CD4-positive, alpha-beta memory T cell (primary cell): Measurements from ENCODE around the gene SMARCAL1. TPM values are rescaled to one million over a fixed set of nuclear protein-coding genes. Genes with fewer than 3 reads are reported as not detected.
A peak's percentile ranks its signal among the peaks of the same experiment; 100 is the strongest.

Source experiments
- CTCF ChIA-PET: fragments of 350-600 bp; sonication (Branson Sonifier 250); formaldehyde crosslinking; loops from one replicate; lab custom pipeline; 2021; ENCODE audit warnings: inconsistent platforms; ENCODE audit not compliant: partially characterized antibody; lab: Charles Lee
- POLR2A ChIA-PET: fragments of 350-600 bp; sonication (Branson Sonifier 250); formaldehyde crosslinking; loops from one replicate; lab custom pipeline; 2021; ENCODE audit not compliant: partially characterized antibody; lab: Charles Lee
- DNase-seq, 5 donors: peaks; one replicate each; pipeline versions ENCODE4 v3.0.0 to v3.0.0-alpha.2; 2020 to 2022; ENCODE audit warnings: mixed read lengths in 1 of 5
- H3K27ac ChIP-seq: one replicate; pipeline ENCODE4 v1.7.0; 2013; ENCODE audit warnings: low read depth, low read length
- H3K27me3 ChIP-seq: 2 replicates; pipeline ENCODE4 v1.7.0; 2013; ENCODE audit warnings: mild to moderate bottlenecking, low read length, moderate library complexity; ENCODE audit not compliant: insufficient read depth
- H3K36me3 ChIP-seq: 2 replicates; pipeline ENCODE4 v1.7.0; 2013; ENCODE audit warnings: mild to moderate bottlenecking, low read length, moderate library complexity; ENCODE audit not compliant: insufficient read depth
- H3K4me1 ChIP-seq: 2 replicates; pipeline ENCODE4 v1.7.0; 2013; ENCODE audit warnings: mild to moderate bottlenecking, low read length, moderate library complexity; ENCODE audit not compliant: insufficient read depth
- H3K4me3 ChIP-seq, 2 donors: one replicate each; pipeline ENCODE4 v1.7.0; 2013; ENCODE audit warnings: low read length in 2 of 2, mild to moderate bottlenecking in 1 of 2
- H3K9me3 ChIP-seq, 2 donors: one replicate each; pipeline ENCODE4 v1.7.0; 2013; ENCODE audit warnings: low read length in 2 of 2, control low read depth in 1 of 2; ENCODE audit not compliant: control insufficient read depth in 1 of 2
- H3K27ac Mint-ChIP-seq, 7 donors: one replicate each; pipeline ENCODE4 v1.8.0; 2020 to 2021; ENCODE audit warnings: mixed read lengths in 7 of 7, mild to moderate bottlenecking in 6 of 7, inconsistent platforms in 3 of 7, moderate library complexity in 3 of 7
- H3K27me3 Mint-ChIP-seq, 2 donors: one replicate each; pipeline ENCODE4 v1.8.0; 2020 to 2021; ENCODE audit warnings: mixed read lengths in 2 of 2
- H3K36me3 Mint-ChIP-seq, 2 donors: one replicate each; pipeline ENCODE4 v1.8.0; 2020 to 2021; ENCODE audit warnings: mixed read lengths in 2 of 2, inconsistent platforms in 1 of 2, mild to moderate bottlenecking in 1 of 2
- H3K4me1 Mint-ChIP-seq, 4 donors: one replicate each; pipeline ENCODE4 v1.8.0; 2020 to 2021; ENCODE audit warnings: mixed read lengths in 4 of 4, mild to moderate bottlenecking in 1 of 4
- H3K4me3 Mint-ChIP-seq, 8 donors: one replicate each; pipeline ENCODE4 v1.8.0; 2020 to 2021; ENCODE audit warnings: mixed read lengths in 8 of 8, mild to moderate bottlenecking in 7 of 8, moderate library complexity in 6 of 8, inconsistent platforms in 3 of 8
- H3K9me3 Mint-ChIP-seq, 8 donors: one replicate each; pipeline ENCODE4 v1.8.0; 2020 to 2021; ENCODE audit warnings: mixed read lengths in 8 of 8, mild to moderate bottlenecking in 5 of 8, inconsistent platforms in 3 of 8, moderate library complexity in 1 of 8
- intact Hi-C: fragments of 100-400 bp; cut with micrococcal nuclease; formaldehyde crosslinking; loops from one replicate; pipeline ENCODE4 v1.15.1; 2023
- polyA plus RNA-seq, 2 donors: library from polyadenylated mRNA; unstranded; fragments of 300-500 nt; fragmentation: Illumina TruSeq; gene quantifications; one replicate each; pipeline ENCODE4 v1.2.3, GENCODE V29; 2021
- total RNA-seq, 2 experiments: library from RNA; stranded (reverse); gene quantifications; one replicate each; pipeline ENCODE4 v1.2.3, GENCODE V29; 2021

The SMARCAL1 gene
- total and polyA plus RNA-seq, 4 experiments from 2014 or later: 16.3 to 26.3 (median 24.1) TPM

DNA sequence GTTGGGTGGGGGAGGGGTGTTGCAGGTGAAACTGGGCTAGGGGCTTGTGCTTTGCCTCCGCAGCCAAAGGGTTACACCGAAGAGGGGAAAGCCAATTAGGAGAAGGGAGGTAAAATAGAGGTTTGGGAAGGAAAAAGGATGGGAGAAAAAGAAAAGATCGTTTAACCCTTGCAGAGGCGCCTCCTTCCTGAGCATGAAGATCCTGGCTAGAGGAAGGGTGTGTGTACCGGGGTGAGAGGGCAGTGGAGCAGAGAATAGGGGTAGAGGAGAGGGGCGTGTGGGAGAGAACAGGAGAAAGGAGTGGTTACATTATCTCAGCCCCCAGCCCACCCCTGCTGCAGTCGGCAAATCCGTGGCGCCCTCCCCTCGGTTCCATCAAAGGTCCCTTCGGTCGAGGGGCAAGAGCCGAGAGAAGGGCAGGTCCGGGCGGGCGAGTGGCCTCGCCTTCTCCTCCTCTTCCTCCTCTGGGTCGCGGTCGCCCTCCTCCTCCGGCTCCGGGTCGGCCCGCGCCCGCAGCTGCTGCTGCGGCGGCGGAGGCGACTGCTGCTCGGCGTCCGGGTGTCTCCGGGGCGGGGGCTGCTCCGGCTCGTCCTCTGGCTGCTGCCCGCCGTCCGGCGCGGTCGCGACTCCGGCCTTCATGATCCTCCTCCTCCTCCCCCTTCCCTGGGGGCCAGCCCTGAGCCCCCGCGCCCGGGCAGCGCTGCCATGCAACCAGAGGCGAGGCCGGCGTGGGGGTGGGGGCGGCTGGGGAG lies 41.1 kb upstream of the SMARCAL1 start:
- H3K27ac Mint-ChIP-seq: no peak overlapping the region
- CTCF ChIA-PET: no interaction called here
- intact Hi-C loops: no loop called here
- DNase-seq: no peak
- peaks cover 0 to 6% (median 0%) of the 10 kb centered on the region in 8 donors for H3K9me3 Mint-ChIP-seq
- no peak overlapping the region for H3K4me3 ChIP-seq
- peaks cover 9 to 30% (median 15%) of the 10 kb centered on the region in 4 donors for H3K4me1 Mint-ChIP-seq
- peak overlapping the region in 6 of 8 donors; percentile 7 to 77 (median 52) for H3K4me3 Mint-ChIP-seq
- H3K27me3 Mint-ChIP-seq: peaks cover 46 to 53% of the 10 kb centered on the region in 2 donors
- POLR2A ChIA-PET: interaction anchor here (1.2 kb wide), 1 partner anchor 18 kb away, joined by 6 read pairs; no protein-coding TSS in a partner anchor
- no peaks in the 10 kb centered on the region for H3K9me3 ChIP-seq
- no peaks in the 10 kb centered on the region for H3K36me3 ChIP-seq
- peaks cover 17% of the 10 kb centered on the region for H3K4me1 ChIP-seq
- peaks cover 0 to 6% of the 10 kb centered on the region in 2 donors for H3K36me3 Mint-ChIP-seq
- no peak overlapping the region for H3K27ac ChIP-seq
- H3K27me3 ChIP-seq: peaks cover 25% of the 10 kb centered on the region

DNA sequence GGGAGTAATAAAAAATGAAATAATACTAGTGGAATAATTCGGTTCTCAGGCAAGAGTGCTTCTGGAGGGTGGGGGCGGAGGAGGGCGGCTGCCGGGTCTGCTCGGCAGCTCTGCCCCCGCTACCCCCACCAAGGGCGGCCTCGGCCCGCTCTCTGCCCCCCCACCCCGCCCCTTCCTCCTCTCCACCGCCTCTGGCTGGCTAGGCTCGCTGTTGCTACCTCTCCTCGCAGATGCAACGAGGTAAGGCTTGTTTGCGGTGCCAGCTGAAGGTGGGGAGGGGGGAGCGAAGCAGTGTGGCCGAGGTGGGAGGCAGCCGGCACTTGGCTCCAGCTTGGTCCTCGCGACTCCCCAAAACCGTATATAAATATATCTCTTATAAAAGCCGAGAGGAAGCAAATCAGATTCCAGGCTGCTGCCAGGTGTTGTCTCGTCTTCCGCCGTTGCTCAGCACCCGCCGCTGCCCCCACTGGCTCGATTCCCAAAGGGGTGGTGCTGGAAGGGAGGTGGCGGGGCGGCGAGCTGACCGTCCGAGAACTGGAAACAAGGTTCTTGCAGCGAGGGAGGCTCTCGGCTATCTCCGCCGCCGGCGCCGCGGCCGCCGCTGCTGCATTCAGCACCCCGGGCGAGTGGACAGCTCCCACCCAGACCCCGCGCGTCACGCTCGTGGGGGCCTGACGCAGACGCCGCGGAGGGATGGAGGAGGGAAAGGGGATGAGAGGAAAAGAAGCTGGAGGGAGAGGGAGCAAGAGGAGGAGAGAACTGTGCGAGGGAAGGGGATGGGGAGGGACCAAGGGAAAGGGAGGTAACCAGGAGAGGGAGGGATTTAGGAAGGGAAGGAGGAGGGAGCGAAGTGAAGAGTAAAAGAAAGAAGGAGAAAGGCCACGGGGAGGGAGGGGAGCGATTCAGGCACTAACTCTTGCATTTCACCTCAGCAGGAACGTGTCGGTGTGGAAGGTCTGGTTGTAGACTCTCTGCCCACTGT lies 40.3 kb upstream of the SMARCAL1 start, which contains the start of gene MARCHF4:
TSS of gene MARCHF4 (minus strand) at position 763 of the 982 bp plus-strand sequence. CDS start 2,223 bp downstream, outside the sequence.
- H3K4me1 ChIP-seq: peaks cover 17% of the 10 kb centered on the region
- Mint-ChIP-seq H3K4me3 (peak within 1 kb of the TSS; percentile 36 to 72 (median 66)), H3K9me3 (peaks cover 0 to 6% (median 0%) of the 10 kb centered on the region in 8 donors), H3K27me3 (peaks cover 41 to 49% of the 10 kb centered on the region in 2 donors), H3K4me1 (peaks cover 9 to 30% (median 15%) of the 10 kb centered on the region in 4 donors), H3K27ac (peak within 1 kb of the TSS in 1 of 7 donors; percentile 57), H3K36me3 (peaks cover 0 to 6% of the 10 kb centered on the region in 2 donors)
- H3K36me3 ChIP-seq: no peaks in the 10 kb centered on the region
- ChIA-PET CTCF (interaction anchor here (1.0 to 1.7 kb wide), 2 partner anchors 32 to 149 kb away, joined by 6 read pairs; no protein-coding TSS in a partner anchor), POLR2A (interaction anchor here (0.6 to 1.2 kb wide), 2 partner anchors 19 to 40 kb away, joined by 3 to 6 read pairs; no protein-coding TSS in a partner anchor)
- intact Hi-C loops: loop anchor here (2.0 kb wide), 1 partner anchor 41 kb away; the partner anchor contains the start of gene SMARCAL1
- H3K9me3 ChIP-seq: no peaks in the 10 kb centered on the region
- H3K27ac ChIP-seq: no peak within 1 kb of the TSS
- peak; percentile 54 to 68 (median 63) for DNase-seq
- no peak within 1 kb of the TSS for H3K4me3 ChIP-seq
- H3K27me3 ChIP-seq: peaks cover 25% of the 10 kb centered on the region

DNA sequence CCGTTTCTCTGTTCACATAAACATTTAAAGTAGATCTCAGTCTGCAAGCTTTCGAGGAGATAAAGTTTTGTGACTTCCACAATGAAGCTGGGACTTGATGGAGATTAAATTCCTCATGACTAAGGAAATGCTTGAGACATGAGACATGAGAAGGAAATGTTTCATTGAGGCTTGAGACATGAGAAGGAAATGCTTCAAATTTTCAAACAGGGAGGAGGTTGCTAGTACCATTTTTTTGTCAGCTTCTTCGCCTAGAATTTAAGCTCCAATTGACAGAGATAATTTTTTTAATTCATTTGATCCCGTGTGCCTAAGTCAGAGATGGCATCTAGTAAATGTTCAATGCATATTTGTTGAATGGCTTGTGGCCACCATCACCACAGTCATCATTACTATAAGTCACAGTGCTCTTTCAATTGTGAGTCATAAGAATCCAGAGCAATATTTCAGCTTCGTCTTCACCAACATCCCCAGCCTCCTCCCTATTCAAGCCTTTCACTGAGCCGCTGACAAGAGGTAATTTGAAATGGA lies 39.5 kb upstream of the SMARCAL1 start:
- H3K27ac Mint-ChIP-seq: no peak overlapping the region
- Histone ChIP-seq H3K36me3 (no peaks in the 10 kb centered on the region), H3K9me3 (no peaks in the 10 kb centered on the region), H3K4me3 (no peak overlapping the region), H3K27me3 (peaks cover 25% of the 10 kb centered on the region), H3K4me1 (peaks cover 17% of the 10 kb centered on the region), H3K27ac (no peak overlapping the region)
- peak overlapping the region in 4 of 8 donors; percentile 36 to 72 (median 69) for H3K4me3 Mint-ChIP-seq
- intact Hi-C loops: loop anchor here (2.0 kb wide), 1 partner anchor 40 kb away; the partner anchor contains the start of gene SMARCAL1
- H3K4me1 Mint-ChIP-seq: peaks cover 9 to 30% (median 15%) of the 10 kb centered on the region in 4 donors
- peaks cover 0 to 6% of the 10 kb centered on the region in 2 donors for H3K36me3 Mint-ChIP-seq
- ChIA-PET POLR2A (no interaction called here), CTCF (interaction anchor here (1.0 to 1.7 kb wide), 2 partner anchors 31 to 150 kb away, joined by 6 read pairs; no protein-coding TSS in a partner anchor)
- peaks cover 0 to 6% (median under 1%) of the 10 kb centered on the region in 8 donors for H3K9me3 Mint-ChIP-seq
- H3K27me3 Mint-ChIP-seq: peaks cover 40 to 48% of the 10 kb centered on the region in 2 donors
- DNase-seq: no peak

DNA sequence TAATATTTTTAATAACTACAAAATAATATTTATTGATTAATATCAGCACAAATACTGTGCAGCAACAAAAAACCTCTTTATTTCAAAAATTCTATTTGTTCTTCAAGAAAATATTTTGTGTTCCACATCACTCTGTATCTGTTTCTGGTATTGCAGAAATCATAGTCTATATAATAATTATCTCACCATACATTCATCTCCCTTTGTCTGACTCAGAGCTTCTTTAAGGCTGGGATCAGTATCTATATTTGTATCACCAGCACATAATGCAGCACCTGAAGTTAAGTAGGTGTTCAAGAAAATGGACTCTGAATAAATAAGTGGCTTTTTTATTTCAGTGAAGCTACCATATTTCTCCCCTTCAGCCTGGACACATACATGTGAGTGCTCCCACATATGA lies 38.4 kb upstream of the SMARCAL1 start:
- H3K36me3 Mint-ChIP-seq: peaks cover 0 to 6% of the 10 kb centered on the region in 2 donors
- Histone ChIP-seq H3K27me3 (peaks cover 23% of the 10 kb centered on the region), H3K36me3 (no peaks in the 10 kb centered on the region), H3K4me1 (peaks cover 17% of the 10 kb centered on the region), H3K9me3 (no peaks in the 10 kb centered on the region), H3K27ac (no peak overlapping the region), H3K4me3 (no peak overlapping the region)
- H3K27me3 Mint-ChIP-seq: peaks cover 33 to 41% of the 10 kb centered on the region in 2 donors
- POLR2A ChIA-PET: no interaction called here
- peaks cover 9 to 30% (median 15%) of the 10 kb centered on the region in 4 donors for H3K4me1 Mint-ChIP-seq
- no peak for DNase-seq
- H3K4me3 Mint-ChIP-seq: no peak overlapping the region
- CTCF ChIA-PET: interaction anchor here (0.6 kb wide), 1 partner anchor 201 kb away, joined by 4 read pairs; no protein-coding TSS in a partner anchor
- intact Hi-C loops: loop anchor here (2.0 kb wide), 1 partner anchor 39 kb away; the partner anchor contains the start of gene SMARCAL1
- peaks cover 0 to 6% (median 2%) of the 10 kb centered on the region in 8 donors for H3K9me3 Mint-ChIP-seq
- H3K27ac Mint-ChIP-seq: no peak overlapping the region

DNA sequence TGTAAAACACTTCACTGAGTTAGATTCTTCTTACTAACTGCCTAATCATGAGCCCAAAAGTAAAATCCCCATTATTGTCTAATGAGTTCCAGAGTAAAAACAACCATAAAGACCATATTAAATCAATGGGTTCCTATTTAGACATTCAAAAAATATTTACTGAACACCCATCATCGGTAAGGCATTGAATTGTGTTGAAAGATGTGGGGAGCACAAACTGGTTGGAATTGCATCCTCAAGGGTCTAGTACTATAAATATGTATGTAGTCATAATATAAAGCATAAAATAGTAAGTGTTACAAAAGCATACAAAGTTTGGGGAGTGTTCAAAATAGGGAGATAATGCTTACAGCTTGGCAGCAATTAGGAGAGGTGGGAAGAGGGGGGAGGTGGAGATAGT lies 37.0 kb upstream of the SMARCAL1 start:
- no peak overlapping the region for H3K4me3 ChIP-seq
- H3K27me3 ChIP-seq: peaks cover 20% of the 10 kb centered on the region
- ChIA-PET POLR2A (no interaction called here), CTCF (interaction anchor here (0.9 kb wide), 1 partner anchor 153 kb away, joined by 3 read pairs; no protein-coding TSS in a partner anchor)
- H3K4me1 Mint-ChIP-seq: peaks cover 9 to 27% (median 15%) of the 10 kb centered on the region in 4 donors
- H3K36me3 Mint-ChIP-seq: no peaks in the 10 kb centered on the region
- peaks cover 17% of the 10 kb centered on the region for H3K4me1 ChIP-seq
- H3K27ac ChIP-seq: no peak overlapping the region
- H3K27ac Mint-ChIP-seq: no peak overlapping the region
- DNase-seq: no peak
- peaks cover 25 to 31% of the 10 kb centered on the region in 2 donors for H3K27me3 Mint-ChIP-seq
- intact Hi-C loops: no loop called here
- no peaks in the 10 kb centered on the region for H3K36me3 ChIP-seq
- H3K9me3 ChIP-seq: no peaks in the 10 kb centered on the region
- H3K4me3 Mint-ChIP-seq: no peak overlapping the region
- H3K9me3 Mint-ChIP-seq: peaks cover 0 to 5% (median under 1%) of the 10 kb centered on the region in 8 donors

DNA sequence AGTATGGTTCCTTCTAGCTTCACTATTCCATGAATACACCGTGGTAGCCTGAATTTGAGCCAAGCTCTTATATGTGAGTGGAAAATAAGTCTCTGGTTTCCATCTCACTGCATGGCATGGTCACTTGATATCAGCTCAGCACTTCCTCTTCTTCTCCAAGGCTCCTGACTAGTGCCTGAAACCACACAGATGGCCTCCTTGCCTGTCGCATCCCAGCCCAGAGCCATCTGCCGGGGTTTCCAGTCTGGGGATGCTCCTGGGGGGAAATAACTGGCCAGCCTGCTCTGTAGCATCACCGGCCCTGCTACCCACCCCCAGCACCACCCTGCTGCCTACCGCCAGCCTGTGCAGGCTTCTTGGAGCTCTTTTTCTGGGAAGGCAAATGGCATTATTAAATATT lies 32.3 kb upstream of the SMARCAL1 start:
- Histone ChIP-seq H3K4me1 (no peaks in the 10 kb centered on the region), H3K4me3 (no peak overlapping the region), H3K9me3 (no peaks in the 10 kb centered on the region), H3K27me3 (no peaks in the 10 kb centered on the region), H3K36me3 (no peaks in the 10 kb centered on the region), H3K27ac (no peak overlapping the region)
- Mint-ChIP-seq H3K4me1 (no peaks in the 10 kb centered on the region), H3K36me3 (no peaks in the 10 kb centered on the region), H3K27ac (no peak overlapping the region), H3K9me3 (peaks cover 0 to 3% (median 0%) of the 10 kb centered on the region in 8 donors), H3K4me3 (no peak overlapping the region), H3K27me3 (peaks cover 2 to 3% of the 10 kb centered on the region in 2 donors)
- intact Hi-C loops: no loop called here
- ChIA-PET POLR2A (no interaction called here), CTCF (no interaction called here)
- DNase-seq: no peak
